Measurements from ENCODE around the gene HOOK1.
"Not testable (repeated sequence)": the region's sequence is repeated elsewhere in the genome, so short reads cannot be mapped to it uniquely, and the experiment has no call there.

HOOK1 gene

GRCh38 chr1:59885160-59885832 lies 70.5 kb downstream of the HOOK1 start:
- DNase-seq = no peak

GRCh38 chr1:59892841-59893811 lies 78.4 kb downstream of the HOOK1 start:
- no peak for DNase-seq

GRCh38 chr1:59897165-59897564 lies 82.4 kb downstream of the HOOK1 start:
- no peak for DNase-seq

GRCh38 chr1:59898927-59899326 lies 84.2 kb downstream of the HOOK1 start:
- DNase-seq = no peak

- no peak for DNase-seq
Measured at GRCh38 chr1:59900640-59901039, 85.9 kb downstream of the HOOK1 start.

GRCh38 chr1:59901770-59902388 lies 87.1 kb downstream of the HOOK1 start:
- no peak for DNase-seq

- DNase-seq = peak; percentile 29 to 46 (median 38)
Measured at GRCh38 chr1:59903141-59903754, 88.5 kb downstream of the HOOK1 start.

- no peak for DNase-seq
Measured at GRCh38 chr1:59906931-59907330, 92.2 kb downstream of the HOOK1 start.

- DNase-seq = no peak
Measured at GRCh38 chr1:59908084-59908483, 93.3 kb downstream of the HOOK1 start.

- DNase-seq = no peak
Measured at GRCh38 chr1:59908682-59909081, 93.9 kb downstream of the HOOK1 start.

- not testable (repeated sequence) for DNase-seq
Measured at GRCh38 chr1:59914791-59915286, 100.1 kb downstream of the HOOK1 start.

GRCh38 chr1:59915516-59915915 lies 100.8 kb downstream of the HOOK1 start:
- no peak for DNase-seq

- no peak for DNase-seq
Measured at GRCh38 chr1:59917026-59917784, 102.5 kb downstream of the HOOK1 start.

- no peak for DNase-seq
Measured at GRCh38 chr1:59917785-59918180, 103.0 kb downstream of the HOOK1 start.

- DNase-seq = no peak
Measured at GRCh38 chr1:59919746-59920145, 105.0 kb downstream of the HOOK1 start.

- DNase-seq = not testable (repeated sequence)
Measured at GRCh38 chr1:59921258-59921899, 106.6 kb downstream of the HOOK1 start.

GRCh38 chr1:59924653-59925052 lies 109.9 kb downstream of the HOOK1 start:
- DNase-seq = no peak

Data from suppressor macrophage (primary cell).